Measurements from ENCODE around the gene PNMA8C.
A peak's percentile ranks its signal among the peaks of the same experiment; 100 is the strongest.
"Not testable (repeated sequence)": the region's sequence is repeated elsewhere in the genome, so short reads cannot be mapped to it uniquely, and the experiment has no call there.

The PNMA8C gene

GRCh38 chr19:46446021-46446420, 17.3 kb upstream of the PNMA8C start:
- no peak for DNase-seq

GRCh38 chr19:46442808-46443450, 14.2 kb upstream of the PNMA8C start:
- DNase-seq: no peak

GRCh38 chr19:46441866-46442265, 13.1 kb upstream of the PNMA8C start:
- DNase-seq: no peak

- DNase-seq: not testable (repeated sequence)
Observed at GRCh38 chr19:46435689-46436088, 7.0 kb upstream of the PNMA8C start.

GRCh38 chr19:46435009-46435408, 6.3 kb upstream of the PNMA8C start:
- DNase-seq: no peak

GRCh38 chr19:46433470-46433869, 4.7 kb upstream of the PNMA8C start:
- DNase-seq: not testable (repeated sequence)

- DNase-seq: no peak
Observed at GRCh38 chr19:46431824-46432223, 3.1 kb upstream of the PNMA8C start.

GRCh38 chr19:46429999-46430398, 1.3 kb upstream of the PNMA8C start:
- no peak for DNase-seq

GRCh38 chr19:46427518-46428045, 1.2 kb downstream of the PNMA8C start:
- DNase-seq: no peak

- no peak for DNase-seq
Observed at GRCh38 chr19:46426506-46427162, 2.1 kb downstream of the PNMA8C start.

GRCh38 chr19:46426035-46426505, 2.7 kb downstream of the PNMA8C start:
- no peak for DNase-seq

- no peak for DNase-seq
Observed at GRCh38 chr19:46423188-46423587, 5.5 kb downstream of the PNMA8C start.

GRCh38 chr19:46422344-46422743, 6.4 kb downstream of the PNMA8C start:
- DNase-seq: no peak

- DNase-seq: no peak
Observed at GRCh38 chr19:46420056-46420455, 8.7 kb downstream of the PNMA8C start.

GRCh38 chr19:46415804-46416709, 12.7 kb downstream of the PNMA8C start:
- peak; percentile 34 for DNase-seq

- not testable (repeated sequence) for DNase-seq
Observed at GRCh38 chr19:46414899-46415298, 13.8 kb downstream of the PNMA8C start.

GRCh38 chr19:46413262-46414031, 15.3 kb downstream of the PNMA8C start, which contains the start of gene CCDC8:
Gene CCDC8 (minus strand): TSS chr19:46413564. CDS start chr19:46412810, 754 bp downstream.
- DNase-seq: peak; percentile 72

- no peak for DNase-seq
Observed at GRCh38 chr19:46412650-46413261, 16.0 kb downstream of the PNMA8C start.

GRCh38 chr19:46411925-46412649, 16.6 kb downstream of the PNMA8C start:
- no peak for DNase-seq

- no peak for DNase-seq
Observed at GRCh38 chr19:46411088-46411924, 17.4 kb downstream of the PNMA8C start.
